Stimulated activated CD4-positive, alpha-beta T cell treated with anti-CD3 and anti-CD28 coated beads, TNF-alpha, amount 100 ng/mL, for 48 hours (primary cell): Measurements from ENCODE around the gene POLR3B.

Experiments
- DNase-seq, 3 donors: peaks; one replicate each; pipeline ENCODE4 v3.0.0-alpha.2; 2020; ENCODE audit warnings: low read depth in 3 of 3

The POLR3B gene

DNA sequence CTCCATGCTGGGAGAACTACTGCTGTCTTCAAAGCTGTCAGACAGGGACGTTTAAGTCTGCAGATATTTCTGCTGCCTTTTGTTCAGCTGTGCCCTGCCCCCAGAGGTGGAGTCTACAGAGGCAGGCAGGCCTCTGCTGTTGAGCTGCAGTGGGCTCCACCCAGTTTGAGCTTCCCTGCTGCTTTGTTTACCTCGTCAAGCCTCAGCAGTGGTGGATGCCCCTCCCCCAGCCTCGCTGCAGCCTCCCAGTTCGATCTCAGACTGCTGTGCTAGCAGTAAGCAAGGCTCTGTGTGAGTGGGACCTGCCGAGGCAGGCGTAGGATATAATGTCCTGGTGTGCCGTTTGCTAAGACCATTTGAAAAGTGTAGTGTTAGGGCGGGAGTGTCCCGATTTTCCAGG, 193.9 kb downstream of the POLR3B start:
- no peak for DNase-seq

DNA sequence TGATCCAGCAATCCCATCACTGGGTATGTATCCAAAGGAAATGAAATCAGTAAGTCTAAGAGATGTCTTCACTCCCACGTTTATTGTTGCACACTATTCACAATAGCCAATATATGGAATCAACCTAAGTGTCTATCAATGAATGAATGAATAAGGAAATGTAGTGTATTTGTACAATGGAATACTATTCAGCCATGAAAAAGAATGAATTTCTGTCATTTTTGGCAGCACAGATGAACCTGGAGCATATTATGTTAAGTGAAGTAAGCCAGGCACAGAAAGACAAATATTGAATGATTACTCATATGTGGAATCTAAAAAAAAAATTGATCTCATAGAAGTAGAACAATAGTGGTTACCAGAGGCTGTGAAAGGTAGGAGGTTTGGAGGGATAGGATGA, 194.7 kb downstream of the POLR3B start:
- DNase-seq = no peak
